ENCODE results near the gene ATP8B3.

DNA sequence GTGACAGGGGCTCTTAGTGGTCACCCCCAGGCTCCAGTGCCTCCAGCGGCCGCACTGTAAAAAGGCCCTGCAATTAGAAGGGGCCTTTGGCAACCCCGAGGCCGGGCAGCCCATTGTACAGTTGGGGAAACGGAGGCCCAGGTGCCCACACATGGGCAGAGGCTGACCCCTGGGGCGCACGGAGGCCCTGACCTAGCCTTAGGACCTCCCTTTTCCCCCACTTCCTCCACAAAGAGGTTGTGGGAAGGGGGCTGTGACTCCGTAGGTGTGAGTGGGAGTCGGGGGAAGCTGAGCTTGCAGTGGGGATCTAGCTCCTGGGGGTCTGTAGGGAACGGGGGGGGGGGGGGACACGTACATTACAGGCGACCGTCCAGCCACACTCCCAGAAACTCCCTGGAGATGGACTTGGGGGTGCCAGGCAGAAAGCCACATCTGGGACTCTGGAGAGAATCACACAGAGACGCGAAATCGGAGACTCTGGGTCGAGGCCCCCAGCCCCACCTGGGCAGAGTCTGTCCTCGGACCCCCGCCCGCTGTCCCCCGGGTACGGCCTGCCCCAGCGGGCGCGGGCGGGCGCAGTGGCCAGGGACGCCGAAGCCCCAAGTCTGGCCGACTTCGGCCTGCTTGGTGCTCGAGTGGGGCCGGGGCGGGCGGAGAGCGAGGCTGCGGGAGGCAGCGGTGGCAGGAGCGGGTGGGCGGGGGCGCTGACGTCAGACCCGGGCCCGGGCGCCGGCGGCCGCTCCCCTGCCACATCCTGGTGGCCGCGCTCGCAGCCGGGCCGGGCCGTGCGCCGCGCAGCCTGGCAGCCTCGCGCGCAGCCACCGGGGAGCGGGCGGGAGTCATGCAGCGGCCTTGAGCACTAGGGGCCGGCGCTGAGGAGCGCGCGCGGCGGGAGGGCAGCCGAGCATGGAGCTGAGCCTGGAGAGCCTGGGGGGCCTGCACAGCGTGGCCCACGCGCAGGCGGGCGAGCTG, 59.0 kb downstream of the ATP8B3 start, which contains the start of gene ONECUT3:
- TF ChIP-seq, protein P1, sequence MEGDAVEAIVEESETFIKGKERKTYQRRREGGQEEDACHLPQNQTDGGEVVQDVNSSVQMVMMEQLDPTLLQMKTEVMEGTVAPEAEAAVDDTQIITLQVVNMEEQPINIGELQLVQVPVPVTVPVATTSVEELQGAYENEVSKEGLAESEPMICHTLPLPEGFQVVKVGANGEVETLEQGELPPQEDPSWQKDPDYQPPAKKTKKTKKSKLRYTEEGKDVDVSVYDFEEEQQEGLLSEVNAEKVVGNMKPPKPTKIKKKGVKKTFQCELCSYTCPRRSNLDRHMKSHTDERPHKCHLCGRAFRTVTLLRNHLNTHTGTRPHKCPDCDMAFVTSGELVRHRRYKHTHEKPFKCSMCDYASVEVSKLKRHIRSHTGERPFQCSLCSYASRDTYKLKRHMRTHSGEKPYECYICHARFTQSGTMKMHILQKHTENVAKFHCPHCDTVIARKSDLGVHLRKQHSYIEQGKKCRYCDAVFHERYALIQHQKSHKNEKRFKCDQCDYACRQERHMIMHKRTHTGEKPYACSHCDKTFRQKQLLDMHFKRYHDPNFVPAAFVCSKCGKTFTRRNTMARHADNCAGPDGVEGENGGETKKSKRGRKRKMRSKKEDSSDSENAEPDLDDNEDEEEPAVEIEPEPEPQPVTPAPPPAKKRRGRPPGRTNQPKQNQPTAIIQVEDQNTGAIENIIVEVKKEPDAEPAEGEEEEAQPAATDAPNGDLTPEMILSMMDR (IDR thresholded peaks at IDR 0.05 in 4 of 5, conservative IDR thresholded peaks at IDR 0.05 in 1 of 5) = no peak
- TF ChIP-seq POLR2A (IDR thresholded peaks at IDR 0.05) = no peak
